ENCODE measurements around the gene NFE2L1. TPM values are rescaled to one million over a fixed set of nuclear protein-coding genes. Genes with fewer than 3 reads are reported as not detected.
A peak's percentile ranks its signal among the peaks of the same experiment; 100 is the strongest.
"Not testable (repeated sequence)": the region's sequence is repeated elsewhere in the genome, so short reads cannot be mapped to it uniquely, and the experiment has no call there.

Gene NFE2L1
- polyA plus RNA-seq, 1 of the 3 experiments (the other 2 are of a cell fraction): 159 TPM

DNA sequence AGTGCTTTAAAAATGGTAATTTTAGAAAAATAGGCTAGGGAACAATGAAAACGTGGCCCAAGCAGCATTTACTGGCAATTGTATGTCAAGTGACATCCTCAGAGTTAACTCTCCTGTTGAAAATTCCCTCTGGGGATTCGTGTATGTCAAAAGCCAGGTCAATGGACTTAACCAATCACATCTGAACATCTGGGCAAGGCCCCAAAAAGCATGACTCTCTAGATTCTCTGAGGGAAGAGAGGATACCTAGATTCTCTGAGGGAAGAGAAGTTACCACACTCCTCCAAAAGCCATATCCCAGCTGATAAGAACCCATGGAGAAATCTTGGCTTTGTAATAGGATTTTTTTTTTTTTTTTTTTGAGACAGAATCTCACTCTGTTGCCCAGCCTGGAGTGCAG lies 23.5 kb downstream of the NFE2L1 start:
- H3K79me2 ChIP-seq (ENCODE audit: insufficient read depth): peaks cover 53% of the 10 kb centered on the region
- no peak overlapping the region for H3K4me2 ChIP-seq
- no peaks in the 10 kb centered on the region for H3K27me3 ChIP-seq (ENCODE audit: insufficient read depth)
- peaks cover 73% of the 10 kb centered on the region for H3F3A ChIP-seq (replicated peaks; ENCODE audit: insufficient read depth)
- H3K4me3 ChIP-seq (ENCODE audit: low read depth in 2 of 2, low read length in 1 of 2): no peak overlapping the region
- POLR2A ChIA-PET: interaction anchor here (0.8 kb wide), 1 partner anchor 45 kb away, joined by 3 read pairs; no protein-coding TSS in a partner anchor
- H3K9me3 ChIP-seq: no peaks in the 10 kb centered on the region
- H4K20me1 ChIP-seq (ENCODE audit: insufficient read depth): peaks cover 13% of the 10 kb centered on the region; the same call in 1 of the 2 replicates
- H3K36me3 ChIP-seq (replicated peaks in 1 of 2; ENCODE audit: control insufficient read depth in 1 of 2, insufficient read depth in 2 of 2, low read length in 1 of 2): peaks cover 74 to 96% of the 10 kb centered on the region in 2 experiments
- DNase-seq: no peak
- TF ChIP-seq NRF1 (IDR thresholded peaks at IDR 0.05; ENCODE audit: low read depth, low read length) (no peak), YY1 (IDR thresholded peaks at IDR 0.05; ENCODE audit: low read depth) (no peak), FOSL2 (IDR thresholded peaks at IDR 0.05; ENCODE audit: borderline replicate concordance, low read depth) (no peak)
- H3K27ac ChIP-seq (ENCODE audit: low read depth in 2 of 2, low read length in 1 of 2): no peak overlapping the region
- no peaks in the 10 kb centered on the region; a peak in 1 of 4 replicates for H3K4me1 ChIP-seq (ENCODE audit: control insufficient read depth in 1 of 2, insufficient read depth in 2 of 2, low read depth in 1 of 2, low read length in 1 of 2)
- CTCF ChIA-PET: interaction anchor here (0.6 to 44.3 kb wide), 6 partner anchors 9 to 125 kb away, joined by 3 to 1200 read pairs (median 27); partner anchors contain the start of genes COPZ2 and NFE2L1
- no peaks in the 10 kb centered on the region for H3K9me2 ChIP-seq
- 83% methylated on average over 2 of the region's 2 CpGs for WGBS (ENCODE audit: low lambda C conversion rate)
- H2AFZ ChIP-seq (ENCODE audit: low read depth): no peak overlapping the region
- no peak overlapping the region for H3K9ac ChIP-seq

DNA sequence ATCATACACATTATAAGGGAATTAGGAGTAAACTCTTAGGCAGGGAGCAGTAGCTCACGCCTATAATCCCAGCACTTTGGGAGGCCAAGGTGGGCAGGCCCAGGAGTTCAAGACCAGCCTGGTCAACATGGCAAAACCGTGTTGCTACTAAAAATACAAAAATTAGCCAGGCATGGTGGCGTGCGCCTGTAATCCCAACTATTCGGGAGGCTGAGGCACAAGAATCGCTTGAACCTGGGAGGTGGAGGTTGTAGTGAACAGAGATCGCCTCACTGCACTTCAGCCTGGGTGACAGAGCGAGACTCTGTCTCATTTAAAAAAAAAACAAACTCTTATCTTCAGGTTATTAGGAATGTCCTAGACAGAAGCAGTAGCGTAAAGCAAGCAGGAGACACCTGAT lies 24.7 kb downstream of the NFE2L1 start:
- H3K9me3 ChIP-seq; H3K27me3 ChIP-seq (ENCODE audit: insufficient read depth); POLR2A ChIA-PET; H3K9me2 ChIP-seq; H3K9ac ChIP-seq; H3K4me1 ChIP-seq (ENCODE audit: control insufficient read depth in 1 of 2, insufficient read depth in 2 of 2, low read depth in 1 of 2, low read length in 1 of 2); H2AFZ ChIP-seq (ENCODE audit: low read depth); H3K27ac ChIP-seq (ENCODE audit: low read depth in 2 of 2, low read length in 1 of 2); DNase-seq; H3K4me3 ChIP-seq (ENCODE audit: low read depth in 2 of 2, low read length in 1 of 2); H3K4me2 ChIP-seq: not testable (repeated sequence)
- peaks cover 67% of the 10 kb centered on the region for H3F3A ChIP-seq (replicated peaks; ENCODE audit: insufficient read depth)
- 90% methylated on average over 9 of the region's 9 CpGs for WGBS (ENCODE audit: low lambda C conversion rate)
- CTCF ChIA-PET: interaction anchor here (0.7 to 44.3 kb wide), 7 partner anchors 7 to 382 kb away, joined by 3 to 1200 read pairs (median 127); partner anchors contain the start of genes CBX1, COPZ2 and NFE2L1
- peaks cover 53% of the 10 kb centered on the region for H3K79me2 ChIP-seq (ENCODE audit: insufficient read depth)
- peaks cover 66 to 91% of the 10 kb centered on the region in 2 experiments for H3K36me3 ChIP-seq (replicated peaks in 1 of 2; ENCODE audit: control insufficient read depth in 1 of 2, insufficient read depth in 2 of 2, low read length in 1 of 2)
- peaks cover 18% of the 10 kb centered on the region for H4K20me1 ChIP-seq (ENCODE audit: insufficient read depth)

GRCh38 chr17:48073566-48074094 lies 25.5 kb downstream of the NFE2L1 start:
- POLR2A ChIA-PET: interaction anchor here (0.9 to 1.0 kb wide), 2 partner anchors 18 to 47 kb away, joined by 3 to 5 read pairs; no protein-coding TSS in a partner anchor
- WGBS (ENCODE audit: low lambda C conversion rate): 98% methylated on average over 5 of the region's 5 CpGs

More at GRCh38 chr17:48073566-48074094, 25.5 kb downstream of the NFE2L1 start:
- not testable (repeated sequence) for H3K4me2 ChIP-seq; DNase-seq; H3K9me2 ChIP-seq; H3K4me1 ChIP-seq (ENCODE audit: control insufficient read depth in 1 of 2, insufficient read depth in 2 of 2, low read depth in 1 of 2, low read length in 1 of 2); H3K27me3 ChIP-seq (ENCODE audit: insufficient read depth); H3K9ac ChIP-seq; H2AFZ ChIP-seq (ENCODE audit: low read depth); H3K9me3 ChIP-seq; H3K4me3 ChIP-seq (ENCODE audit: low read depth in 2 of 2, low read length in 1 of 2)
- H4K20me1 ChIP-seq (ENCODE audit: insufficient read depth): peaks cover 23% of the 10 kb centered on the region
- CTCF ChIA-PET: interaction anchor here (0.7 to 44.3 kb wide), 9 partner anchors 9 to 383 kb away, joined by 3 to 1200 read pairs (median 49); partner anchors contain the start of genes CBX1, COPZ2 and NFE2L1
- peaks cover 62 to 85% of the 10 kb centered on the region in 2 experiments for H3K36me3 ChIP-seq (replicated peaks in 1 of 2; ENCODE audit: control insufficient read depth in 1 of 2, insufficient read depth in 2 of 2, low read length in 1 of 2)
- H3F3A ChIP-seq (replicated peaks; ENCODE audit: insufficient read depth): peaks cover 61% of the 10 kb centered on the region
- H3K79me2 ChIP-seq (ENCODE audit: insufficient read depth): peaks cover 58% of the 10 kb centered on the region
- H3K27ac ChIP-seq (ENCODE audit: low read depth in 2 of 2, low read length in 1 of 2): peak overlapping the region in 1 of 2 experiments; percentile 4; a peak in 1 of 4 replicates

Data from SK-N-SH (cell line).